Stomach (tissue), 4 donors: ENCODE measurements around the gene CTDSPL.

Experiments
- POLR2A ChIP-seq, 4 donors: fragments of 450-650 bp; IDR thresholded peaks; one replicate each; pipeline ENCODE4 v1.6.1; 2016; ENCODE audit warnings: antibody characterized with exemption in 4 of 4, control low read depth in 2 of 4, mild to moderate bottlenecking in 1 of 4, moderate library complexity in 1 of 4
- POLR2AphosphoS5 ChIP-seq, 3 donors: sonication (generic); formaldehyde crosslinking; IDR thresholded peaks; one replicate each; pipeline ENCODE4 v1.6.1; 2016; ENCODE audit warnings: antibody characterized with exemption in 3 of 3
- TF ChIP-seq, protein P1 (sequence below), 7 experiments: fragments of 450-650 bp in 4 of 7; fragments of 200-600 bp in 3 of 7; sonication (generic) in 3 of 7; IDR thresholded peaks; one replicate each; pipeline ENCODE4 v1.5.1; 2016 to 2019; ENCODE audit warnings: antibody characterized with exemption in 7 of 7, control low read depth in 2 of 7, mild to moderate bottlenecking in 1 of 7

DNA sequence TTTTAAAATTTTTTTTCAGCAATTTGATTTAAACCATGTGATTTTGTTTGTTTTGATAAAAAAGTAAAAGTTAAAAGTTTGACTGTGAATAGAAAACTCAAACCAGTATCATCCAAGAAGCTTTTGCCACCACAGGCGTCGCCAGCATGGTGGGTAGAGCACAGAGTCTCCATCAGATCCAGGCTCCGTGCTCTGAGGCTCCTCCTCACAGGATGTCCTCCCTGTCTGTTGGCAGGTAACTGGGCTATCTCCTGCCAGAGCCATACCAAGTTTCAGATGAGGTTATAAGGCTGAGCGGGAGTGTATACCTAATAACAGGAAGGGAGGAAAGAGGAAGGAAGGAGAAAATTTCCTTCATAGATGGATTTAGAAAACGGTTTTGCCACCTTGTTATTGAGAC is 28.8 kb downstream of the CTDSPL start:
- TF ChIP-seq POLR2AphosphoS5 (IDR thresholded peaks at IDR 0.05) (no peak), POLR2A (IDR thresholded peaks at IDR 0.05) (no peak)
- TF ChIP-seq, protein P1, sequence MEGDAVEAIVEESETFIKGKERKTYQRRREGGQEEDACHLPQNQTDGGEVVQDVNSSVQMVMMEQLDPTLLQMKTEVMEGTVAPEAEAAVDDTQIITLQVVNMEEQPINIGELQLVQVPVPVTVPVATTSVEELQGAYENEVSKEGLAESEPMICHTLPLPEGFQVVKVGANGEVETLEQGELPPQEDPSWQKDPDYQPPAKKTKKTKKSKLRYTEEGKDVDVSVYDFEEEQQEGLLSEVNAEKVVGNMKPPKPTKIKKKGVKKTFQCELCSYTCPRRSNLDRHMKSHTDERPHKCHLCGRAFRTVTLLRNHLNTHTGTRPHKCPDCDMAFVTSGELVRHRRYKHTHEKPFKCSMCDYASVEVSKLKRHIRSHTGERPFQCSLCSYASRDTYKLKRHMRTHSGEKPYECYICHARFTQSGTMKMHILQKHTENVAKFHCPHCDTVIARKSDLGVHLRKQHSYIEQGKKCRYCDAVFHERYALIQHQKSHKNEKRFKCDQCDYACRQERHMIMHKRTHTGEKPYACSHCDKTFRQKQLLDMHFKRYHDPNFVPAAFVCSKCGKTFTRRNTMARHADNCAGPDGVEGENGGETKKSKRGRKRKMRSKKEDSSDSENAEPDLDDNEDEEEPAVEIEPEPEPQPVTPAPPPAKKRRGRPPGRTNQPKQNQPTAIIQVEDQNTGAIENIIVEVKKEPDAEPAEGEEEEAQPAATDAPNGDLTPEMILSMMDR (IDR thresholded peaks at IDR 0.05) = no peak
